GM21367 (cell line): Measurements from ENCODE around the gene TRAP1.

ENCODE experiments used
- ATAC-seq: cut with Tn5 transposase; IDR thresholded peaks from one replicate; pipeline ENCODE4 v1.9.1; 2021; ENCODE audit not compliant: unreplicated experiment

The TRAP1 gene

DNA sequence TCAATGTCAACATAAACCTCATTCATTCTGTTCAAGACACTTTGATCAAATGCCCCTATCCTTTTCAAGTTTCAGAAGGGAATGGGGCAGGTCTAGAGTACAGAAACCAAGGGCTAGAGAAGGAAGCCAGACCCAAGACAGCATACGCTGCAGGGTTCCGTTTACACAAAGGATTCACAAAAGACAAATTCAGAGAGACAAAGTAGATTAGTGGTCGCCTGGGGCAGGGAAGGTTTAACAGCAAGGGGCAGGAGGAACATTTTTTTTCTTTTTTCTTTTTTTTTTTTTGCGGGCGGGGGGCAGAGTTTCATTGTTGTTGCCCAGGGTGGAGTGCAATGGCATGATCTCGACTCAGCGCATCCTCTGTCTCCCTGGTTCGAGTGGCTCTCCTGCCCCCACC, 19.9 kb upstream of the TRAP1 start:
- no peak for ATAC-seq

DNA sequence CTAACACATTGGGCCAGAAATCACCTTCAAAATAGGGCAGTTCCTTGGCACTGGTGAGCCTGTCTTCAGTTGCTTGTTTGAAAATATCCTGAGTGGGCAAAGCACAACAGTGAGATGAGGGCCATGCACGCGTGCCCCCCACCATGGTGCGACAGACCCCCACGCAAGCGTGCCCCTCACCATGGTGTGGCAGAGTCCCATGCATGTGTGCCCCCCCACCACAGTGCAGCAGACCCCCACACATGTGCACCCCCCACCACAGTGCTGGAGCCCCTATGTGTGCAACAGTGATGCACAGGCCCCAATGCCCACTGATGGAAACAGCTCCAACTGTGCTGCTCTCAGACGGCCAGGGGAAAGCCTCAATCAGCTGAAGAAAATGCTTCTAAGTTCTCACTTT, 18.8 kb upstream of the TRAP1 start:
- ATAC-seq, result no peak

DNA sequence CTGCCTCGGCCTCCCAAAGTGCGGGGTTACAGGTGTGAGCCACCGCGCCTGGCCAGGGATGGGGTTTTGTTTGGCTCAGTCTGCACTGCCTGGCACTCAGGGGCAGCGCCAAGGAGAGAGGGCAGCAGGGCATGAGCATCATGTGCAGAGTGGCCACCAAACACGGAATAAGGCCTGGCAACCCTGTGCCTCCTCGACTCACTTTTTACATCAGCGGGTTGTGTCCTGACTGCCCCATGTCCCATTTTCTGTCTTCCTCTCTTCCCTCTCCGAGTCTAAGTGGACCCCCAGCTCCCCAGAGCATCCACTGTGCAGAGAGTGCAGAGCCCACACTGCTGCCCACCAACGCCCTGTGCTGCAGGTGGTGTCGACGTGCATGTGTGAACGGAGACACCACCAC, 18.2 kb upstream of the TRAP1 start:
- no peak for ATAC-seq

DNA sequence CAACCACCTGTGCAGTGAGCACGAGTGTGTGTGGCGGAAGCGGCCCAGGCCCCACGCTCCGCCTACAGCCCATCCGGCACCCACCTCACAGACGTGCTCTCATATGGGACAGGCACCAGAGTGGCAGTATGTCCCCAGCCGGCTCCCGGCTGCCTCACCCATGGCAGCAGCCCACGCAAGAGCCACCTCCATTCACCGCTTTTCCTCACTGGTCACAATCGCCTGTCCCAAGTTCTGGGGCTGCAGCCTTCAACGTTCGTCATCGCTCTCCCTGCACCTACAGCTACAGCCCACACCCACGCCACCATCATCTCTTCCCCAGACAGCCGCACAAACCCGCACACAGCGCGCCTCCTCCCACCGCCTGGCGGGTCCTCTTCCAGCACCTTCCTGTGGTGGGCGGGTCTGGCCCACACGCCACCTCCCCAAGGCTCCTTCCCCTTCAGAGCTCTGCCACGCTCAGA, 17.5 kb upstream of the TRAP1 start:
- ATAC-seq, result no peak

DNA sequence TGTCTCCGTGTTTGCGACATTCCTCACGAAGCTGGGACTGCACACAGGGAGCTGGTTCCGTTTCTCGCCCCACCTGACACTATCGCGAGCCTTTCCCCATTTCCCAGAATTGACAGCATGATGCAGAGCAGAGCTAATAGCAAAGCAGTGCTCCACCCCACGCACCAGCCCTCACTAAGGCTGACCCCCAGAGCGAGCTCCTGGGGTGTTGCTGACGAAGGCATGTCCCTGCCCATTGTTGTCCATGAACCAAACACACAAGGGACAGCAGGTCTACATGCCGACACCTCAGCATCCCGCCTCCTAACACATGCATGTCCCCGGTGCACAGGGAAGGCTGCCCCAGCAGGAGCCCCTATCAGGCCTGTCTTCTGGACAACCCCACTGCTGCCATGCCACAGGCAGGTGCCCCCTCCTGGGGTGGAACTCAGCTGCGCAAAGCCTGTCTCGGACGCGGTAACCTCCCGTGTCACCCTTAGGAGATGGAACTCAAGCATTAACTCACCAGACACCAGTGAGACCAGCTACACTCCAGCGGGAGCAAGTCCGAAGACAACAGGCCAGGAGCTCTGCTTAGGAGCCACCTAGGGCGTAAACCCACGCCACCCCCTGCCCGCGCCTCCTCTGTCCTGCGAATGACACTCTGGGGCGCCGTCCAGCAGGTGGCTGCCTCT, 16.9 kb upstream of the TRAP1 start:
- ATAC-seq, result no peak

DNA sequence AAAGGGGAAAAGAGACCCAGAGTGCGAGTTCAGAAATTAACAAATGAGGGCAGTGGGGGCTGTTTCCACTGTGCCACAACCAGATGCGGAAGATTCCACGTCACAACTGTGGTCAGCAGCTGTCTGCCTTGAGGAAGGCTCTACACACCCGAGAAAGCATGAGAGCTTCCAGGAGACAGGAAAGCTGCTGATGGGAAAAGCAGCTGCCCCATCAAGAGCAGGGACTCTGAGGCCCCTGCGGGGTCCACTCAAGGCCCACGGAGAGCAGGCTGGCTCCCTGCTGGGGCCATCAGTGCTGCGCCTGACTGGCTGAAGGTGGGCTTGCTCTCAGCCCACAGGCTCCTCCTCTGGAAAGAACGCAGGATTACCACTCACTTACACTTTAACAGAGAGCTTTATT, 14.8 kb upstream of the TRAP1 start:
- ATAC-seq, result no peak

DNA sequence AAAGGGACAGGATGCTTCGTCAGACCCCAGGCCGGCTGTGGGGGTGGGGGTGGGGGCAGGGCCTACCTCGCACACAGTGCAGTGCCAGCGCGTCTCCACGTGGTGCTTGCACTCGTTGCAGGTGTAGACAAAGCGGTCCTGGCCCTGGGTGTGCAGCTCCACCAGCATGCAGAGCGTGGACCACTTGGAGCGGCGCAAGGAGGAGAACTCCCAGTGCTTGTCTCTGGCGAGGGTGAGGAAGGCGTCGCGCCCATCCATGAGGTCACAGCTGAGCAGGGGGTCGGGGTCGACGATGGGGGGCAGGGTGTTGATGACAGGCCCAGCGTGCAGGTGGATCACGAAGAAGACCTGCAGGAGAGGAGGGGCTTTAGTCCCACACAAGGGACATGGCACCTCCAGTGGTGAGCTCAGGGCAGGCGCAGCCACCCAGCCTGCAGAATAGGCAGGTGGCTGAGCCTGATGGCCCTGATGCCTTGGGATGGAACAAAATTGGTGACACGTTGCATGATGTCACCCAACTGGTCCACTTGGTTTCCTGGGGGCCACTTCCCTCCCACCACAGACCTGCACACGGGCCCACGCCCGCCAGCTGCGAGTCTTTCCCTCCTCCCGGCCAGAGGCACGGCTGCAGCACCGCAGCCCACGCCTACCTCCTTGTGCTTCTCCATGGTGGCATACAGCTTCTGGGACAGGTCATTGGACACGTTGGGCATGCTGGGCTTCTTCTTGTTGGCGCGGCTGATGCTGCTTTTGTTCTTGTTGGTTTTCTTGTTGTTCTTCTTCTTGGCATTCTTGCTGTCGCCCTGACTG, 14.0 kb upstream of the TRAP1 start:
- no peak for ATAC-seq

DNA sequence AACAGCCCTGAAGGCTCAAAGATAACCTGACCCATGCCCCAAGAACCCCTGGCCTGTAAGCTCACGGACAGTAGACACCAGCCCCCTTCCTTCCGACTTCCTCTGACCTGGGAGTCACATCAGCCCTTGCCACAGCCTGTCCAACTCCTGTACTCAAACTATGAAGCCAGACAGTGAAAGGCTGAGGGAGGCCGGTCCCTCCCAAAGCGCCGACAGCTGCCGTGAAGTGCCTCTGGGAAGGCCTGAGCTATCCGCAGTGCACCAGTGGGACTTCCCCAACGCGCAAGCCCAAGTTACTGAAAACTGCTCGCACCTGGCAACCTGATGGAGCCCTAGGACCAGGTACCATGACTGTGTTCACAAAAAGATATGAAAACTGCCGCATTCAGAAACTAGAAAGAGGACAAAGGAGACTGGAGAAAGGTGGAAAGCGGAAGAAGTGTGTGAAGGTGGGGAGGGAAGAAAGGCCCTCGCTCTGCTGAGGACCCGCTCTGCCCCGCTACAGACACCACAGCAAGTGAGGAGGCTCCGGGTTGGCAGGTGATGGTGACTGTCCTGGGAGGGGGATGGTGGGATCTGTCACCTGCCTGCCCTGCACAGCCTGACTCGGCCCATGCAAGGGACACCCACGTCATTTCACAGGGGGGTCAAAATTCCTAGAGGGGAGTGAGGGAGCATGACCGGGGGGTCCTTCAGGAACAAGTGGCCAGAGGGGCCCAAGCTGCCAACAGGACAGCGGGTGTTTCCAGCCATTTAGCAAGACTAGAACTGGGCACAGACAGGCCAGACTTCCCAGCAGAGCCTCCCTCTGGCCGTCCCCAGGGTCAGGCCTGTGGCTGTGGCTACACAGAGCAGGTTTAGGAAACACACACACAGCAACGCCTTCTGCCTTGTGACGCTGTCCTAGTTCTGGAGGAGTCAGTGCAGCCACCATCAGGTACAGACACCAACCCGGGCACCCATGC, 13.1 kb upstream of the TRAP1 start:
- no peak for ATAC-seq

DNA sequence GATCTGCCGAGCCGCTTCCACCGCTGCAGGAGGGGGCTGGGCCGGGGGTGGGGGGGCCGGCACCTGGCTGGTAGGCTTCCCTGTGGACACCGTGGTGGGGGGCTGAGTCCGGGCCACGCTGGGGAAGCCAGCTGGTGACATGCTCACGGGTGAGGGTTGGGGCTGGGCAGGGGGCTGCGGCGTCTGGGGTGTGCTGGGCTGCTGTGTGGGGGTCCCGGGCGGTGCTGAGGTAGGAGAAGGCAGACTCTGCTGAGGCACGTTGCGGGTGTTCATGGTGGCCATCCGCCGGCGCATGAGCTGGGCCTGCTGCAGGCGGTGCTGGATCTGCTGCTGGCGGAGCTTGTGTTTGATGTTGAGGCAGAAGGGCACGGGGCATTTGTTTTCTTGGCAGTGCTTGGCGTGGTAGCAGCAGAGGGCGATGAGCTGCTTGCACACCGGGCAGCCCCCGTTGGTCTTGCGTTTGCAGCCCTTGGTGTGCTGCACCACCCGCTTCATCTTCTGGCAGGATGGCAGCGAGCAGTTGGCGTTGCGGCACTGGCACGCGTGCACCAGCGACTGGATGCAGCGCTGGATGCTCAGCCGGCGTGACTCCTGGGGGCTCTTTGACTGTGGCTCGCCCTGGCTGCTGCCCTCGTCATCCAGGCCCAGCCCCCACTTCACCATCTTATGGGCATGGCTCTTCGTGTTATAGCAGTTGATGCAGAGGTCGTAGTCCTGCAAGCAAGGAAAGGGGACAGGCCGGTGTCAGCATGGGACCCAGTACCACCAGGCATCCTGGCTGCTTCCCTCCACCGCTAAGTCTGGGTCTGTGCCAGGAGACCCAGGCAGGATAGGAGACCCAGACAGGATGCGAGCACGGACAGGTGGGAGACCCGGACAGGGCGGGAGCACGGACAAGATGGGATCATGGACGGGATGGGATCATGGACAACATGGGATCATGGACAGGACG, 12.1 kb upstream of the TRAP1 start:
- ATAC-seq, result no peak

DNA sequence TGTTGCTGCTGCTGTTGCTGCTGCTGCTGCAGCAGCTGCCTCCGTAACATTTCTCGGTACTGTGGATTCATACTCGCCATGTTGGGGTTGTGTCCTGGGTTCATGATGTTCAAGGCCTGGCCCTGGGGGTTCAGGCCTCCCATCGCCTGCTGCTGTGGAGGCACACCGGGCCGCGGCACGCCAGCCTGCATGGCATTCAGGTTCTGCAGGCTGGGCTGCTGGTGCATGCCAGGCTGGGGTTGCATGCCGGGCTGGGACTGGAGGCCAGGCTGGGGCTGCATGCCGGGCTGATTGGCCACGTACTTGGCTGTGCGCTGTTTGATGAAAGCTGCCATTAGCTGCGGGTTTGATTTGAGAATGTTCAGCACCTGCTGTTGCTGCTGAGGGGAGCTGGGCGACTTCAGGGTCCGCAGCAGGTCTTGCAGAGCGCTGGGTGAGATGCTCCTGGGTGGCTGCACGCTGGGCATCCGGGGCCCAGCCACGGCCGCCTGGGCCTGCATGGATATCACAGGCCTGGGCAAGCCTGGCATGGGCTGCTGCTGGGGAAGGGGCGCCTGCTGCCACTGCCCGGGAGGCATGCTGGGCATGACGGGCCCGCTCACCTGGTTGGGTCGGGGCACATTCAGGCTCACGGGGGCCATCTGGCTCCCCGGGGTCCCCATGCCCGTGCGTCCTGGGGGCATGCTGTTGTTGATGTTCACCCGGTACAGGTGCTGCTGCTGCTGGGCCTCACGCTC, 11.3 kb upstream of the TRAP1 start:
- ATAC-seq, result no peak

DNA sequence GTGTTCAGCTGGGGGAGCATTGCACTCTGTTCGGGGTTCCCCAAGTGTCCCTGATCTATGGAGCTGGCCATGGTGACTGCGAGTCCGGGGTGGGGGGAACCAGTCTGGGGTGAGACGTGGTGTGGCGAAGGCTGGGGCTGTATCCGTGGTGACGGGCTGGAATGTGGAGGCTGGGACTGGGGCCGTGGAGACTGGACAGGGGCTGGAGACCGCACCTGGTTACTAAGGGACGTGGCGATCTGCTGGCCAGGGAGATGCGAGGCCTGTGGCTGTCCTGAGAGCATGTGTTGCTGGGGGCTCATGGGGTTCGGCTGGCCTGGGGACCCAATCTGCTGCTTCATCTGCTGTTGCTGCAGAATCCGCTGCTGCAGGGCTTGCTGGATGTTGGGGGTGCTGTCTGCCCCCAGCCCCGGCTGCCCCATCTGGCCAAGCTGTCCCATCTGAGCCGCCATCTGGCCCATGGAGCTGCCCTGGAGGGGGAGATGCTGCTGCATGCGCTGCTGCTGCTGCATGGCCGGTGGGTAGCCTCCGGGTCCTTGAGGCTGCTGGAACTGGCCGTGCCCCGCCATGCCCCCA, 10.6 kb upstream of the TRAP1 start:
- ATAC-seq, result no peak

DNA sequence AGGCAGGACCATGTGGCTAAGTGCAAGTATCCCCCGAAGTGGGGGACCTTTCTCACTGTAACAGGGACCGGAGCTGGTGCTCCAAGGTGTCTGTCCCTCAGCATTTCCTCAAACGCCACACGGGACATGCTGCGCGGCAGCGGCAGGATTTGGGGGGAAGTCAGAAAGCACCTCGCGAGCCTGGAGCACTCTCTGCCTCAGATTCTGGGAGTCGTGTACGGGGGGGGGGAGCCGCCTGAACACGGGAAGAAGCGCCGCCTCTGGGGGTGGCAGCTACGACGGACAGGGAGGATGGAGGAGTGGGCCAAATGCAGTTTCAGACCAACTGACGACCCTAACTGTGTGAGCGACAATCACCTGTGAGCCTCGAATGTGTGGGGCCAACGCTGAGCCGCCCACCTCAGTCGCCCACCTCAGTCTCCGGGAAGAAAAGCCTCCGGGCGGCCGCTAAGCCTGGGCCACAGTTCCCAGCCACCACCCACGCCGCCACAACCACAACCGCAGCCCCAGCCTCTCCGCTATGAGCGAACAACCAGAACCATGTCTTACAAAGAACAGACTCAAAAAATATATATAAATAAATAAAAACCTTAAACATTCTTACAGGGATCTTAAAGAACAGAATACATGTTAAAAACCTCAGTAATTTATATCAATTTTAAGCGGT, 8.8 kb upstream of the TRAP1 start:
- no peak for ATAC-seq

DNA sequence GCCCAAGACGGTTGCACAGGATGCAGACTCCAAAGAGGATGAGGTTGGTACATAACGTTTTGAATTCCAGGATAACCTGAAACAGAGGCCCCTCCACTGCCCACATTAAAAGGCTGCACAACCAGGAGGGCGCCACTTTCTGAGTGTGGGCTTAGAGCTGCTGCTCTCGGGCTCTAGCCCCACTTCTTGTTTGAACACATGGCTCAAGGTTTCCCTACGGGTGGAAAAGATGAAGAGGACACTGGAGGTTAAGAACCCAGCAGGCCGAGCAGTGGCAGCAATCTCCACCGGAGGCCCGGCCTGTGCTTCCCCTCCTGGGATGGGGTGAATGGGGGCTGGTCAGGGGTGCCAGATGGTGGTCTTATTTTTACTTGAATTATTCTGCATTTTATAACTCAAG, 8.0 kb upstream of the TRAP1 start:
- ATAC-seq, result no peak

DNA sequence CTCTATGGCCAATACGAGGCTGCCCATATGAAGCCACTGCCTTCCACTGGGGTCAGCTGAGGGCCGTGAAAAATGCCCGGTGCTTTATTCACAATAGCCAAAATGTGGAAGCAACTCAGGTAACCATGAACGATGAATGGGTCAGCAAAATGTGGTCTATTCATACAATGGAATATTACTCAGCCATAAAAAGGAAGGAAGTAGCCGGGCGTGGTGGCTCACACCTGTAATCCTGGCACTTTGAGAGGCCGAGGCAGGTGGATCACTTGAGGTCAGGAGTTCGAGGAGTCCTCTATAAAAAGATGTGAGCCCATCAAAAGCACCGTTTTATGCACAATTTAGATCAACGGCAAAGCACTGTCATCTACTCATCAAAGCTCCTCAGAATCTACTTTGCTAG, 5.2 kb upstream of the TRAP1 start:
- no peak for ATAC-seq

DNA sequence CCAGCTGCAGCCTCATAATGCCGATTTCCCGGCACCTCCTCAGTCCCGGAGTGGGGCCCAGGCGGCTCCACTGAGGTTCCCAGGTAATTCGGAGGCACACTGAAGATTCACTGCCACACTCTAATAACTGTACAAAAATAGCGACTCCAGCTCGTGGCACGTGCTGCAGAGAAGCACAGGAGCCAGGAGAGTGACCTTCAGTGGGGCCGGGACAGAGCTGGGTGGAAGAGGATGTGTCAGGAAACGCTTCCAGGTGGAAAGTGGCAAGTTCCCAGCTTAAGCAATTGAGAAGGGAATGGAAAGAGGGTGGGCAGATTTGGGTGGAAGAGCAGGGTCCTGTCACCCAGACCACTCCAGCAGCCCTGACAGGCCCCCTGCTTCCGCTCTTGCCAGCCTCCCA, 3.1 kb upstream of the TRAP1 start:
- ATAC-seq, result no peak

DNA sequence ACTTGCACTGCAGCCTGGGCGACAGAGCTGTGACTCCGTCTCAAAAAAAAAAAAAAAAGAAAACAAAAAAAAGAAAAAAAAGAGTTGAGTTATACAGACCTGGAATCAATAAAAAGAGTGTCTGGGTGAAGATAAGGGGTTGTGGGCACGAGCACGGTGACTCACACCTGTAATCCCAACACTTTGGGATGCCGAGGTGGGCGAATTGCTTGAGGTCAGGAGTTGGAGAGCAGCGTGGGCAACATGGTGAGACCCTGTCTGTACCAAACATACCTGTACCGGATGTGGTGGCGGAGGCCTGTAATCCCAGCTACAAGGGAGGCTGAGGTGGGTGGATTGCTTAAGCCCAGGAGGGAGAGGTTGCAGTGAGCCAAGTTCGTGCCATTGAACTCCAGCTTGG, 1.3 kb upstream of the TRAP1 start:
- no peak for ATAC-seq

DNA sequence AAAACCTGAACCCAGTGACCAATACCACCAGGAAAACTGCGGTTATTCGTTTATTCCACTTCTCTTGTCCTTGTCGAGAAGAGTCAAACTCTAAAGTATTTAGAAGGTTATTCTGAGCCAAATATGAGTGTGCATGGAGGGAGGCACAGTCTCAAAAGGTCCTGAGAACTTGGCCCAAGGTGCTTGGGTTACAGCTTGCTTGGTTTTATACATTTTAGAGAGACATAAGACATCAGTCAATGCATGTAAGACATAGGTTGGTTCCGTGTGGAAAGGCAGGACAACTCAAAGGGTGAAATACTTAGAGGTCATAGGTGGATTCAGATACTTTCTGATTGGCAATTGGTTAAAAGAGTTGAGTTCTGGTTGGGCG, 681 bp upstream of the TRAP1 start:
- no peak for ATAC-seq

DNA sequence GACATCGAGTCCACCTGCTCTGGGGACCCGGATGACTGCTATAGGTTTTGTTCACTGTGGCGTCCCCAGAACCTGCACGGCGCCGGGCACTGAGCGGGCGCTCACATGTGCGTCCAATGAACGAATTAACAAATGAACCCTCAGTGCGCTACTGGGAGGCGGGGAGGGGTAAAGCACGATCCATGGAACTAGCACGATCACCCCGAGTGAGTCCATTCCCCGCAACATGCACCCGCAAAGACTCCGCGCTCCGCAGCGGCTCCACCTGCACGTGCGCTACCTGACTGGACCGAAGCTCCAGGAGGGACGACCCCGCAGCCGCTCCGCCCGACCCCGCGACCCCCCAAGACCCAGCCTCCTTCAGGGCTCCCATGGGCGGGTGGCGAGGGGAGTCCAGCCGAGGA, 491 bp downstream of the TRAP1 start:
- ATAC-seq, result peak; percentile 16

DNA sequence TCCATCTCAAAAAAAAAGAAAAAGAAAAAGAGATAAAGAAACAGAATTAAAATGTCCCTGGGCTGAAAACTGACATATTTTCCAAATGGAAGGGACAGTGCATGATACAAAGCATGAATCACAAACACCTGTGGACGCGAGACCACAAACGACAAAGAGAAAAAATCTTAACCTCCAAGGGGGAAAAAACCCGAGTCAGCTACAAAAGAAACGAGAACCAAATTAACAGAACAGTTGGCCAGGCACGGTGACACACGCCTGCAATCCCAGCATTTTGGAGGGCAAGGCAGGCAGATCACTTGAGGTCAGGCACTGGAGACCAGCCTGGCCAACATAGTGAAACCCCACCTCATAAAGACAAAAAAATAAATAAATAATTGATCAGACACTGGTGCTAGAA, 1.9 kb downstream of the TRAP1 start:
- no peak for ATAC-seq
